Central memory CD8-positive, alpha-beta T cell (primary cell): ENCODE data around the gene TNFRSF13B.
A peak's percentile ranks its signal among the peaks of the same experiment; 100 is the strongest.

Source experiments
- ATAC-seq: fragments of 150-1000 bp; cut with Tn5 transposase; replicated peaks from 2 replicates; pipeline ENCODE4 v1.10.0; 2022; ENCODE audit warnings: mild to moderate bottlenecking, moderate FRiP score, moderate number of reproducible peaks; ENCODE audit not compliant: poor library complexity, severe bottlenecking; ENCODE audit errors: extremely low read depth
- DNase-seq, 2 donors: peaks; one replicate each; pipeline ENCODE4 v3.0.0; 2021; ENCODE audit warnings: low spot score in 2 of 2
- H3K27ac Mint-ChIP-seq: one replicate; pipeline ENCODE4 v1.8.0; 2022; ENCODE audit warnings: low read depth, mild to moderate bottlenecking, moderate library complexity, mixed read lengths
- H3K27me3 Mint-ChIP-seq: one replicate; pipeline ENCODE4 v1.8.0; 2022; ENCODE audit warnings: mixed read lengths
- H3K36me3 Mint-ChIP-seq: one replicate; pipeline ENCODE4 v1.8.0; 2022; ENCODE audit warnings: mild to moderate bottlenecking, moderate library complexity, mixed read lengths; ENCODE audit not compliant: insufficient read depth
- H3K4me1 Mint-ChIP-seq: one replicate; pipeline ENCODE4 v1.8.0; 2022; ENCODE audit warnings: mixed read lengths
- H3K4me3 Mint-ChIP-seq: one replicate; pipeline ENCODE4 v1.8.0; 2022; ENCODE audit warnings: mild to moderate bottlenecking, moderate library complexity, mixed read lengths
- H3K9me3 Mint-ChIP-seq: one replicate; pipeline ENCODE4 v1.8.0; 2022; ENCODE audit warnings: mixed read lengths

The TNFRSF13B gene

DNA sequence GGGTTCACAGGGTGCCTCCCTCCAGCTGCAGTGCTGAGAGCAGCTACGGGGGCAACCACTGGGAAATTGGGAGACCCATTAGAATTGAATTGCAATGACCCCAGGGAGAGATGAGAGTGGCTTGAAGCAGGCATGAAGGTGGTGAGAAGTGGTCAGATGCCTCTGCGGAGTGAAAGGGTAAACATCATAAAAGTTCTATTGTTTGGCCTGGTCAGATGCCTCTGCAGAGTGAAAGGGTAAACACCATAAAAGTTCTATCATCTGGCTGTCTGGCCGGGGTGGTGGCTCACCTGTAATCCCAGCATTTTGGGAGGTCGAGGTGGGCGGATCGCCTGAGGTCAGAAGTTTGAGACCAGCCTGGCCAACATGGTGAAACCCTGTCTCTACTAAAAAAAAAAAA is 53.5 kb downstream of the TNFRSF13B start:
- DNase-seq: no peak
- no peak overlapping the region for H3K4me3 Mint-ChIP-seq
- no peak for ATAC-seq
- peaks cover 22% of the 10 kb centered on the region for H3K27me3 Mint-ChIP-seq
- no peaks in the 10 kb centered on the region for H3K36me3 Mint-ChIP-seq
- H3K4me1 Mint-ChIP-seq: peaks cover 5% of the 10 kb centered on the region
- no peaks in the 10 kb centered on the region for H3K9me3 Mint-ChIP-seq
- no peak overlapping the region for H3K27ac Mint-ChIP-seq

GRCh38 chr17:16917671-16918394 is 54.1 kb downstream of the TNFRSF13B start:
- Mint-ChIP-seq H3K36me3 (no peaks in the 10 kb centered on the region), H3K27me3 (peaks cover 22% of the 10 kb centered on the region), H3K9me3 (no peaks in the 10 kb centered on the region), H3K27ac (no peak overlapping the region), H3K4me1 (peaks cover 5% of the 10 kb centered on the region), H3K4me3 (no peak overlapping the region)
- ATAC-seq (no peak), DNase-seq (no peak)

DNA sequence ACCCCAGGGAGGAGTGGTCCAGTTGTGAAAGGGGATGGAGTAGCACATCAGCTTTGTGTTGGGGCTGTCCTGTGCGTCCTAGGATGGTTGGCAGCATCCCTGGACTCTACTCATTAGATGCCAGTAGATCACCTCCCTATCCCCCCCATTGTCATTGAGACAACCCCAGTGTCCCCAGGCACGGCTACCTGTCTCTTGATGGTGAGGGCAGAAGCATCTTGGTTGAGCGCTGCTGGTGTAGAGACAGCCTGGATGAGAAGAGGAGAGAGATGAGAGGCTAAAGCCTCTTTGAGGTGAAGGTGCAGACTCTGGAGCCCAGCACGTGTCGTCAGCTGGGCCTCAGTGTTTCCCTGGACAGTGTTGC is 55.4 kb downstream of the TNFRSF13B start:
- Mint-ChIP-seq H3K36me3 (no peaks in the 10 kb centered on the region), H3K9me3 (no peaks in the 10 kb centered on the region), H3K27me3 (peaks cover 23% of the 10 kb centered on the region), H3K4me1 (peaks cover 5% of the 10 kb centered on the region), H3K27ac (no peak overlapping the region), H3K4me3 (no peak overlapping the region)
- DNase-seq: peak in 1 of 2 donors; percentile 4
- ATAC-seq: no peak

DNA sequence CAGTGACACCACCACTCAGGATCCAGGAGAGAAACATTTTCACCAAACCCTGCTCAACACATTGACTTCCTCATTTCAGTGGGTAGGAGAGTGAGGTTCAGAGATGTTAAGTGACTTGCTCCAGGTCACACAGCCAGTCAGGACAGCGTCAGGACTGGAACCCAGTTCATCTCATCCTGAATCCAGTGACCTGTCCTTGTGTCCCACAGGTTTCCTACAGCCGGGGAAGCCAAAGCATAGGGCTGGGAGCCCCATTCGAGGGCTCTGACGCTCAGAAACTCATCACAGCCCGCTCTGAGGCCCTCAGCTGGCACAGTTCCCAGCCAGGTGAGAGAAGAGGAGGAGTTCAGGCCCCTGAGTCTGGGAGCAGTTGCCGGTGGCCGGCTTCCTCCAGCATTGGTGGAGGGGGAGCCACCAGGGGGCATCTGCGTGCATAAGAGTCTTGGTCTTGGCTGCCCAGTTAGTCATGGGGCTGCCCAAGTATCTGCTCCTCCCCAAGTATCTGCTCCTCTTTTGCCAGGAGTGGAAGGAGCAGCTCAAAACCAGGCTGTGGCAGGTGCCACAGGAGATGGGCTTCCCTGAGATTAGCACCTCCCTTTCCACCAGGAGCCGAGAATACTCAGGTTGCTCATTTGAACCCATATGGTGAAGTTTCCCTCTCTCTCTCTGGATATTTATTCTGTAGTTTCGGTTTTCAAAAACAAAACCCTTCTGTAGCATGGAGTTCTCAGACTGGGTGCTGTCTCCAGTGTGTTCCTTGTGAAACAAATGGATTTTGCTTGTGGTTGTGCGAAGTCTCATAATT is 56.0 kb downstream of the TNFRSF13B start:
- peak in 1 of 2 donors; percentile 13 for DNase-seq
- Mint-ChIP-seq H3K36me3 (no peaks in the 10 kb centered on the region), H3K9me3 (no peaks in the 10 kb centered on the region), H3K27me3 (peaks cover 29% of the 10 kb centered on the region), H3K4me1 (peaks cover 5% of the 10 kb centered on the region), H3K27ac (no peak overlapping the region), H3K4me3 (no peak overlapping the region)
- no peak for ATAC-seq

DNA sequence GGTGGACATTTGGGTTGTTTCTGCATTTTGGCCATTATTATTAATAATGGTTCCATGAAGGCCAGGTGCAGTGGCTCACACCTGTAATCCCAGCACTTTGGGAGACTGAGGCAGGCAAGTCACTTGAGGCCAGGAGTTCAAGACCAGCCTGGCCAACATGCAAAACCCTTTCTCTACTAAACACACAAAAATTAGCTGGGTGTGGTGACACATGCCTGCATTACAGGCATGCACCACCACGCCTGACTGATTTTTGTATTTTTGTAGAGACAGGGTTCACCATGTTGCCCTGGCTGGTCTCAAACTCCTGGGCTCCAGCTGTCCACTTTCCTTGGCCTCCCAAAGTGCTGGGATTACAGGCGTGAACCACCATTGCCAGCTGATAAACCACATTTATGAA is 58.5 kb downstream of the TNFRSF13B start:
- Mint-ChIP-seq H3K4me3 (no peak overlapping the region), H3K9me3 (no peaks in the 10 kb centered on the region), H3K27ac (no peak overlapping the region), H3K36me3 (no peaks in the 10 kb centered on the region), H3K4me1 (peaks cover 5% of the 10 kb centered on the region), H3K27me3 (peaks cover 51% of the 10 kb centered on the region)
- DNase-seq (no peak), ATAC-seq (no peak)

DNA sequence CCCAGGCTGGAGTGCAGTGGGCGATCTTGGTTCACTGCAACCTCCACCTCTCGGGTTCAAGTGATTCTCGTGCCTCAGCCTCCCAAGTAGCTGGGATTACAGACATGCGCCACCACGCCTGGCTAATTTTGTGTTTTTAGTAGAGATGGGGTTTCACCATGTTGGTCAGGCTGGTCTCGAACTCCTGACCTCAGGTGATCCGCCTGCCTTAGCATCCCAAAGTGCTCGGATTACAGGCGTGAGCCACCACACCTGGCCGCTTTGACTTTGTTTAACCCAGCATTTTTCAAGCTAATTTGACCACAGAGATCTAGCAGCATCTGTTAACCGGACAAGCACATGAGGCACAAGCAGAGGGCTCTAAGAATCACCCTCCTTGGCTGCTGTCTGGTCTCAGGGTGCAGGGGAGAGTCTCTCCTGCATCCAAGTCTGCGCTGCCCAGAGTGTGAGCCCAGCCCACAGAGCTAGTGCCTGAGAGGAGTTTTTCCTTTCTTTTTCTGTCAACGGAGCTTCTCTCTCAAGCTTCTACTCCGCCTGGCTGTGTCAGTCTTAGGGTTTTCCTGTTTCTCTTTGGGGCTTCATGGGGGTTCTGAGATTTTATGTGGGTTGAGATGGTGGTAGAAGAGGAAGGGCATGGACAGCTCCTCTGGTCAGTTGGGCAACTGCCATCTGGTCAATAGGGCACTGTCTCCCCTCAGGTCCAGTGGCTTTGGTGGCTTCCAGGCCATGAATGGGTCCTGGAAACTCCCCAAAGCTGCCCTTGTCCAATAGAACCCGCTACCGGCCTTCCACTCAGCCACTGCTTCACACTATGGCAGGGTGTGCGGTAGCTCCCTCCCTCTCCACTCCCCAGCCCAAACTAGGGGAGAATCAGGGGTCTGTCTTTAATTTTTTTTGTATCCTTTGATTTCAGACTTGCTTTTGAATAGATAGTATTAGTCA is 59.6 kb downstream of the TNFRSF13B start:
- peaks cover 5% of the 10 kb centered on the region for H3K4me1 Mint-ChIP-seq
- H3K27me3 Mint-ChIP-seq: peaks cover 62% of the 10 kb centered on the region
- H3K27ac Mint-ChIP-seq: no peak overlapping the region
- ATAC-seq: no peak
- peak in 1 of 2 donors; percentile 2 for DNase-seq
- H3K4me3 Mint-ChIP-seq: no peak overlapping the region
- no peaks in the 10 kb centered on the region for H3K9me3 Mint-ChIP-seq
- H3K36me3 Mint-ChIP-seq: no peaks in the 10 kb centered on the region

- Mint-ChIP-seq H3K27ac (no peak overlapping the region), H3K4me1 (peaks cover 3% of the 10 kb centered on the region), H3K9me3 (no peaks in the 10 kb centered on the region), H3K36me3 (no peaks in the 10 kb centered on the region), H3K27me3 (peaks cover 69% of the 10 kb centered on the region), H3K4me3 (no peak overlapping the region)
- ATAC-seq (no peak), DNase-seq (peak in 1 of 2 donors; percentile 10)
Measured at GRCh38 chr17:16911141-16911937, 60.6 kb downstream of the TNFRSF13B start.

- no peak for ATAC-seq
Measured at GRCh38 chr17:16910341-16910740, 61.6 kb downstream of the TNFRSF13B start.

GRCh38 chr17:16909472-16910246 is 62.3 kb downstream of the TNFRSF13B start:
- ATAC-seq (no peak), DNase-seq (peak in 1 of 2 donors; percentile 7)
- H3K9me3 Mint-ChIP-seq: no peaks in the 10 kb centered on the region
- H3K27ac Mint-ChIP-seq: no peak overlapping the region
- H3K36me3 Mint-ChIP-seq: no peaks in the 10 kb centered on the region
- no peak overlapping the region for H3K4me3 Mint-ChIP-seq
- H3K4me1 Mint-ChIP-seq: no peaks in the 10 kb centered on the region
- peaks cover 76% of the 10 kb centered on the region for H3K27me3 Mint-ChIP-seq

More at GRCh38 chr17:16910341-16910740, 61.6 kb downstream of the TNFRSF13B start:
- Mint-ChIP-seq H3K4me1 (no peaks in the 10 kb centered on the region), H3K27me3 (peaks cover 70% of the 10 kb centered on the region), H3K36me3 (no peaks in the 10 kb centered on the region), H3K9me3 (no peaks in the 10 kb centered on the region), H3K4me3 (no peak overlapping the region), H3K27ac (no peak overlapping the region)
- DNase-seq: peak in 1 of 2 donors; percentile 4

DNA sequence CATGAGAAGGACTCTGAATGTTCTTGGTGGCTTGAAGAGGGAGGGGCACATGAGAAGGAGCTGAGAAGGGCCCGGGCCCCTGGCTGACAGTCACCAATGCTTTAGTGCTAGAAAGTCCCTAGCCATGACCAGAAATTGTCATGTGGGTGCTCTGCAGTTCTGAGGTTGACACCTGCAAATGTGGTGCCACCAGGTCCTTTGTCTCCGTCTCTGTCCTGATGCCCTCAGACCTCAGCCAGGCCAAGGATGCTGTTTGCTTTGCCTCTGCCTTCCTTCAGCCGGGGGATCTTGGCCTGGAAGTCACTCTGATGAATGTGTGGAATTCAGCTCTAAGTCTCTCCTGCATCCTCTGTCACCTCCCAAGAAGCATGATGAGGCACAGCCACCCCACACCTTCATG is 63.6 kb downstream of the TNFRSF13B start:
- DNase-seq (peak in 1 of 2 donors; percentile 1), ATAC-seq (no peak)
- H3K4me1 Mint-ChIP-seq: no peaks in the 10 kb centered on the region
- no peaks in the 10 kb centered on the region for H3K9me3 Mint-ChIP-seq
- H3K4me3 Mint-ChIP-seq: no peak overlapping the region
- H3K27ac Mint-ChIP-seq: no peak overlapping the region
- H3K36me3 Mint-ChIP-seq: no peaks in the 10 kb centered on the region
- H3K27me3 Mint-ChIP-seq: peaks cover 81% of the 10 kb centered on the region

DNA sequence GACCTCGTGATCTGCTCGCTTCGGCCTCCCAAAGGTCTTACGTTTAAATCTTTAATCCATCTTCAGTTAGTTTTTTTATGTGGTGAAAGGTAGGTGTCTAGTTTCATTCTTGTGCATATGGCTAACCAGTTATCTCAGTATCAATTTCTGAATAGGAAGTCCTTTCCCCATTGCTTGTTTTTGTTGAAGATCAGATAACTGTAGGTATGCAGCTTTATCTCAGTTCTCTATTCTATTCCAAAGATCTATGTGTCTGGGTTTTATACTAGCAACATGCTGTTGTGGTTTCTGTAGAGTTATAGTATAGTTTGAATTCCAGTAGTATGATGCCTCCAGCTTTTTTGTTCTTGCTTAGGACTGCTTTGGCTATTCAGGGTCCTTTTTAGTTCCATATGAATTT is 65.2 kb downstream of the TNFRSF13B start:
- Mint-ChIP-seq H3K4me3 (no peak overlapping the region), H3K4me1 (no peaks in the 10 kb centered on the region), H3K27ac (no peak overlapping the region), H3K36me3 (no peaks in the 10 kb centered on the region), H3K9me3 (no peaks in the 10 kb centered on the region), H3K27me3 (peaks cover 97% of the 10 kb centered on the region)
- ATAC-seq (no peak), DNase-seq (no peak)
